ENCODE results near the gene SLC25A39. TPM values are rescaled to one million over a fixed set of nuclear protein-coding genes. Genes with fewer than 3 reads are reported as not detected.

SLC25A39 gene
- total and polyA plus RNA-seq, 9 of the 15 experiments (the other 6 are each of a cell fraction or from before 2014, with no cell fraction given): 4.8 to 267 (median 140) TPM

DNA sequence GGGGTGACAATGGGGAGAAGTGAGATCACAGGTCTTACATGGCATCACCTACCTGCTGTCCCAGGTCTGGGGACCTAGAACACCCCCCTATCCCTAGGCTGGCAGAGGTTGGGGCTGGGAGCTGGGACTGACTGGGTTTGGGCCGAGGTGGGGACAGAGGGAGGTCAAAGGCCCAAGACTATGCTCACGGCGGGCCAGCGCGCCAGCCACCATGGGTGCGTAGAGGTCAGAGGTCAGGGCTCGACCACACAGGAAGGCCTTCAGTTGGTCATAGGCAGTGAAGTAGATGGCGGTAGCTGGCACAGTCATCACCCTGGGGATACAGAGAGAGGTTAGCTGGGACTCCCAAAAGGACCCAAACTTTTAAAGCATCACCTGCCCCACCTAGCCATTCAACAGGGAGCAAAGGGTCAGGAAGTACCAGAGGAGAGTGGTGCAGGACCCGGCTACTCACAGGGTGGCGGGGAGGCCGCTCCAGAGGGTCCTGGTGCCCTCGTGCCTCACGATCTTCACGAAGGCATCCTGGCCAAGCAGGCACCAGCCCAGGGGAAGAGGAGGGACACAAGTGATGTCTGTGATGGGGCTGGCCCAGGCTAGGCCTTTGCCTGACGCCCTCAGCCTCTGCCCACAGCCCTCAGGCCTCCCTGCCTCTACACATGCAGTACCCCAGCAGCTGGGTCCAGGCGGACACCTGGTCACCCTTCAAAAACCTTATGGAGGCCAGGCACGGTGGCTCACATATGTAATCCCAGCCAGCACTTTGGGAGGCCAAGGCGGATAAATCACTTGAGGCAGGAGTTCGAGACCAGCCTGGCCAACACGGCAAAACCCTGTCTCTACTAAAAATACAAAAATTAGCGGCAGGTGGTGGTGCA, 3.1 kb downstream of the SLC25A39 start:
- H3K79me2 ChIP-seq (ENCODE audit: control insufficient read depth, insufficient read depth, low read length): peaks cover 30% of the 10 kb centered on the region
- WGBS (ENCODE audit: insufficient coverage, low coverage, missing lambda C conversion rate): 90% methylated on average over 20 of the region's 21 CpGs
- in situ Hi-C loops (cut with MboI): no loop called here
- intact Hi-C loops (cut with micrococcal nuclease): no loop called here
- H3K9ac ChIP-seq (ENCODE audit: insufficient read depth in 1 of 2, low read depth in 2 of 2, low read length in 2 of 2): peak overlapping the region in 1 of 2 experiments; percentile 39; a peak in 2 of 4 replicates
- H3K9me1 ChIP-seq (ENCODE audit: control insufficient read depth, insufficient read depth, low read length): peaks cover 3% of the 10 kb centered on the region
- no peak overlapping the region for H3K27ac ChIP-seq (ENCODE audit: extremely low read depth, low read depth, low read length)
- ATAC-seq (no peak), FAIRE-seq (no peak), DNase-seq (ENCODE audit: extremely low read depth in 1 of 4, low spot score in 3 of 4) (no peak)
- H2AFZ ChIP-seq (ENCODE audit: low read depth, low read length): no peak overlapping the region
- no peaks in the 10 kb centered on the region for H3K27me3 ChIP-seq (ENCODE audit: control insufficient read depth in 2 of 2, insufficient read depth in 2 of 2, low read length in 2 of 2)
- H3K4me1 ChIP-seq (replicated peaks in 1 of 2; ENCODE audit: control insufficient read depth in 2 of 2, insufficient read depth in 2 of 2, low read length in 2 of 2): peaks cover 6 to 75% of the 10 kb centered on the region in 2 experiments; a peak in 4 of 5 replicates
- H3K4me2 ChIP-seq (ENCODE audit: insufficient read depth, low read length): no peak overlapping the region
- ChIA-PET CTCF (ENCODE audit: low intra/inter-chr PET ratio) (no interaction called here), POLR2A (interaction anchor here (0.6 to 2.1 kb wide), 9 partner anchors 12 to 123 kb away, joined by 3 to 5 read pairs (median 3); no protein-coding TSS in a partner anchor)
- peaks cover 46% of the 10 kb centered on the region; the same call in 2 of the 3 replicates for H3K36me3 ChIP-seq (ENCODE audit: control insufficient read depth, insufficient read depth, low read length)
- no TSS peak for BruUV-seq (replicated peaks)
- no peaks in the 10 kb centered on the region for H3K9me3 ChIP-seq (replicated peaks; ENCODE audit: control insufficient read depth, insufficient read depth, low read depth, low read length)
- no peak for TF ChIP-seq AFF1 (IDR thresholded peaks at IDR 0.05; ENCODE audit: low read depth in 1 of 2, partially characterized antibody in 2 of 2)
- 0 out of 2 replicates have a peak, but pooled peaks have one; percentile 24 for TF ChIP-seq RBFOX2 (IDR thresholded peaks at IDR 0.05; ENCODE audit: low read depth, low read length)
- no peak for TF ChIP-seq ZNF384 (IDR thresholded peaks at IDR 0.05; ENCODE audit: low read depth, low read length)
- TF ChIP-seq NR2C1 (IDR thresholded peaks at IDR 0.05): no peak; the same call in 1 of the 2 replicates
- TF ChIP-seq NR2C1 (tag; IDR thresholded peaks at IDR 0.05): peak; percentile 40; the same call in 1 of the 2 replicates
- TF ChIP-seq POLR3A (IDR thresholded peaks at IDR 0.05; ENCODE audit: borderline replicate concordance, extremely low read depth, insufficient read depth, insufficient read length): no peak
- H4K20me1 ChIP-seq (replicated peaks; ENCODE audit: control insufficient read depth, insufficient read depth, low read length): peaks cover 8% of the 10 kb centered on the region; the same call in 1 of the 2 replicates
- H3K4me3 ChIP-seq: no peak overlapping the region
